Right ventricle myocardium inferior (tissue), 1 donor: ENCODE results near the gene HELT. TPM values are rescaled to one million over a fixed set of nuclear protein-coding genes. Genes with fewer than 3 reads are reported as not detected.
"Not testable (repeated sequence)": the region's sequence is repeated elsewhere in the genome, so short reads cannot be mapped to it uniquely, and the experiment has no call there.

Experiments used
- ATAC-seq: fragments of 200-7000 bp; cut with Tn5 transposase; one replicate; pipeline ENCODE4 v1.9.1; 2020; ENCODE audit warnings: mild to moderate bottlenecking, moderate library complexity
- DNase-seq: peaks from one replicate; pipeline ENCODE4 v3.0.0; 2021; ENCODE audit errors: missing footprints
- intact Hi-C: fragments of 100-400 bp; cut with DNase I; formaldehyde crosslinking; loops from one replicate; pipeline ENCODE4 v1.11.0; 2022
- total RNA-seq: library from RNA; stranded (reverse); fragmentation: NEBNext Ultra II Directional; extraction: Animal tissue kit (Norgen Biotek cat#: 25700); gene quantifications from one replicate; pipeline ENCODE4 v1.2.1, GENCODE V29; 2021
- donor health status: DM: no; HTN: yes; CAD: no; lungs with severe emphysema.

Gene HELT
- total RNA-seq, 1 donor from 2014 or later, result not detected

- ATAC-seq, result no peak
- no peak for DNase-seq
- intact Hi-C loops, result no loop called here
These were observed 23.7 kb upstream of the HELT start for GRCh38 chr4:184994623-184995010.

GRCh38 chr4:184997656-184998055, 20.6 kb upstream of the HELT start:
- intact Hi-C loops, ATAC-seq, DNase-seq: not testable (repeated sequence)

GRCh38 chr4:185002784-185003183, 15.5 kb upstream of the HELT start:
- DNase-seq (no peak), ATAC-seq (no peak)
- intact Hi-C loops, result loop anchor here (10.0 kb wide), 1 partner anchor 182 kb away; no protein-coding TSS in a partner anchor

GRCh38 chr4:185003596-185004351, 14.5 kb upstream of the HELT start:
- ATAC-seq (no peak), DNase-seq (no peak)
- intact Hi-C loops, result loop anchor here (10.0 kb wide), 1 partner anchor 181 kb away; no protein-coding TSS in a partner anchor

GRCh38 chr4:185004562-185005218, 13.6 kb upstream of the HELT start:
- no peak for DNase-seq
- intact Hi-C loops, result loop anchor here (10.0 kb wide), 1 partner anchor 180 kb away; no protein-coding TSS in a partner anchor
- ATAC-seq, result peak; percentile 69

GRCh38 chr4:185005219-185005819, 13.0 kb upstream of the HELT start:
- ATAC-seq, result peak; percentile 90
- DNase-seq, result peak; percentile 90
- intact Hi-C loops, result loop anchor here (10.0 kb wide), 1 partner anchor 179 kb away; no protein-coding TSS in a partner anchor

- intact Hi-C loops, result no loop called here
- DNase-seq, result no peak
- ATAC-seq, result no peak
These were observed 6.9 kb upstream of the HELT start for GRCh38 chr4:185011408-185011807.

- DNase-seq (no peak), ATAC-seq (no peak)
- intact Hi-C loops, result no loop called here
These were observed 4.7 kb upstream of the HELT start for GRCh38 chr4:185013417-185014125.

- DNase-seq, result no peak
- intact Hi-C loops, result no loop called here
- no peak for ATAC-seq
These were observed 3.2 kb upstream of the HELT start for GRCh38 chr4:185015108-185015507.

GRCh38 chr4:185016101-185016940, 2.0 kb upstream of the HELT start:
- intact Hi-C loops, result no loop called here
- ATAC-seq, result no peak

GRCh38 chr4:185016946-185017758, 1.1 kb upstream of the HELT start:
- intact Hi-C loops, result no loop called here
- no peak for ATAC-seq
- no peak for DNase-seq

More at GRCh38 chr4:185016101-185016940, 2.0 kb upstream of the HELT start:
- DNase-seq, result no peak

GRCh38 chr4:185018834-185019455, 655 bp downstream of the HELT start:
- intact Hi-C loops, result no loop called here
- no peak for ATAC-seq

GRCh38 chr4:185019456-185020292, 1.4 kb downstream of the HELT start:
- intact Hi-C loops, result no loop called here
- ATAC-seq (no peak), DNase-seq (no peak)

More at GRCh38 chr4:185018834-185019455, 655 bp downstream of the HELT start:
- no peak for DNase-seq

GRCh38 chr4:185020293-185020808, 2.1 kb downstream of the HELT start:
- no peak for DNase-seq
- intact Hi-C loops, result no loop called here
- ATAC-seq, result no peak

- no peak for DNase-seq
- ATAC-seq, result no peak
- intact Hi-C loops, result no loop called here
These were observed 2.8 kb downstream of the HELT start for GRCh38 chr4:185020863-185021761.
